Caco-2 (cell line): ENCODE results near the gene COIL. TPM values are rescaled to one million over a fixed set of nuclear protein-coding genes. Genes with fewer than 3 reads are reported as not detected.

Source experiments
- BruUV-seq: library from RNA; stranded (reverse); fragments of 400-500 nt; replicated peaks from 2 replicates; lab custom pipeline; 2021; lab: Mats Ljungman, UMichigan
- CTCF ChIA-PET: fragments of 300-600 bp; sonication (Branson Sonifier 250); formaldehyde crosslinking; loops from one replicate; lab custom pipeline; 2022; ENCODE audit warnings: antibody characterized with exemption; lab: Charles Lee
- POLR2A ChIA-PET: fragments of 300-600 bp; sonication (Branson Sonifier 250); formaldehyde crosslinking; loops from one replicate; lab custom pipeline; 2022; ENCODE audit warnings: antibody characterized with exemption; lab: Charles Lee
- DNase-seq, 2 experiments: peaks; one replicate each; pipeline versions ENCODE4 v3.0.0 to v3.0.0-alpha.2; 2020 to 2022
- H3K27me3 ChIP-seq: replicated peaks from 2 replicates; pipeline ENCODE4 v1.6.0; 2011; ENCODE audit warnings: low read length; ENCODE audit not compliant: control insufficient read depth, insufficient read depth
- H3K36me3 ChIP-seq: 2 replicates; pipeline ENCODE4 v1.5.1; 2011; ENCODE audit warnings: low read length; ENCODE audit not compliant: control insufficient read depth, insufficient read depth
- H3K4me1 ChIP-seq: fragments of 250-450 bp; sonication (Bioruptor Pico); 2 replicates; pipeline ENCODE4 v1.5.1; 2020; ENCODE audit warnings: mild to moderate bottlenecking
- H3K4me3 ChIP-seq: 2 replicates; pipeline ENCODE4 v1.5.1; 2011; ENCODE audit warnings: low read depth, mild to moderate bottlenecking, control low read depth, low read length
- H3K9me3 ChIP-seq: fragments of 250-450 bp; sonication (Bioruptor Pico); 2 replicates; pipeline ENCODE4 v1.5.1; 2020; ENCODE audit warnings: mild to moderate bottlenecking, moderate library complexity
- H3K27ac Mint-ChIP-seq: one replicate; pipeline ENCODE4 v1.8.0; 2022; ENCODE audit warnings: mixed read lengths; ENCODE audit not compliant: unreplicated experiment
- H3K27me3 Mint-ChIP-seq: one replicate; pipeline ENCODE4 v1.8.0; 2022; ENCODE audit warnings: mixed read lengths; ENCODE audit not compliant: insufficient read depth, unreplicated experiment
- H3K36me3 Mint-ChIP-seq: one replicate; pipeline ENCODE4 v1.8.0; 2022; ENCODE audit warnings: mild to moderate bottlenecking, mixed read lengths; ENCODE audit not compliant: insufficient read depth, unreplicated experiment
- H3K4me1 Mint-ChIP-seq: one replicate; pipeline ENCODE4 v1.8.0; 2022; ENCODE audit warnings: low read depth, mixed read lengths; ENCODE audit not compliant: unreplicated experiment
- H3K4me3 Mint-ChIP-seq: one replicate; pipeline ENCODE4 v1.8.0; 2022; ENCODE audit warnings: mild to moderate bottlenecking, moderate library complexity, mixed read lengths; ENCODE audit not compliant: unreplicated experiment
- H3K9me3 Mint-ChIP-seq: one replicate; pipeline ENCODE4 v1.8.0; 2022; ENCODE audit warnings: mixed read lengths; ENCODE audit not compliant: unreplicated experiment
- intact Hi-C: fragments of 100-400 bp; cut with micrococcal nuclease; formaldehyde crosslinking; loops from one replicate; pipeline ENCODE4 v1.10.0; 2022; ENCODE audit not compliant: unreplicated experiment
- total RNA-seq: library from RNA; stranded (reverse); gene quantifications from 2 replicates; pipeline ENCODE4 v1.2.3, GENCODE V29; 2022
- TF ChIP-seq, protein P1 (sequence below), 2 experiments: fragments of 200-600 bp in 1 of 2; IDR thresholded peaks; 1 replicate in 1 of 2; 2 replicates in 1 of 2; pipeline versions ENCODE4 v1.5.1 to v1.8.0; 2011 to 2022; ENCODE audit warnings: antibody characterized with exemption in 1 of 2, control low read depth in 1 of 2, inconsistent platforms in 1 of 2, low read depth in 1 of 2, low read length in 1 of 2, mild to moderate bottlenecking in 1 of 2, moderate library complexity in 1 of 2; ENCODE audit not compliant: insufficient read depth in 1 of 2, severe bottlenecking in 1 of 2, unreplicated experiment in 1 of 2

COIL gene
- total RNA-seq, 1 experiment from 2014 or later: 27.0 TPM

DNA sequence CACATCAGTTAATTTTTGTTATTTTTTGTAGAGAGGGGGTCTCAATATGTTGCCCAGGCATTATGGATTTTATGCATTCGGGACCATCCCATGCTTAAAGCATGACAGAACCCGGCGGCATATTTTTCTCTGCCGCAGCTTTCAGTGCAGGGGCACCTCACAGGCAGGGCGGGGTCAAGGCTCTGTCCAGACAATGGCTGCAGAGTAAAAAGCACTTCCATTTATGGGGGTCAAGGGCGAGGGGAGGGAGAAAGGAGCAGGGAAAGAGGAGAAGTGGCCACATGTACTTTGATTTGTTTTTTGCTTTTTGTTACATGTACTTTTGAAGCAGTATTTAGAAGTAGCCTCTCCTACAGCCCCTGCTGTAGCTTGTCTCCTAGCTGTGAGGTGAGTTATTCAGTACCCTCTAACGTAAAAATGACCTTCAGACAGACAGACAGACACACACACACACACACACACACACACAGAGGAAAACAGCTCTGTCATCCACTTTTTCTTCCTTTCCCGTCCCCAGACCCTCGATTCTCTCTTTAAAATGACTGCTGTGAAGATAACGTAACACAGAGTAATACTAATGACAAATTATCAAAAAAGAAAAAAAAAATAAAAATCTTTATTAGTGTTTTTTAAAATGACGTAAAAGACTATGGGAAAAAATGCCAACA is 16.2 kb upstream of the COIL start:
- DNase-seq: no peak
- POLR2A ChIA-PET: interaction anchor here (0.7 kb wide), 1 partner anchor 63 kb away, joined by 3 read pairs; the partner anchor contains the start of gene TRIM25
- peak overlapping the region; percentile 88 for H3K4me3 Mint-ChIP-seq
- Histone ChIP-seq H3K4me3 (no peak overlapping the region), H3K27me3 (no peaks in the 10 kb centered on the region), H3K9me3 (no peaks in the 10 kb centered on the region), H3K4me1 (peaks cover 17% of the 10 kb centered on the region), H3K36me3 (no peaks in the 10 kb centered on the region)
- no peaks in the 10 kb centered on the region for H3K9me3 Mint-ChIP-seq
- H3K36me3 Mint-ChIP-seq: peaks cover 6% of the 10 kb centered on the region
- no peaks in the 10 kb centered on the region for H3K27me3 Mint-ChIP-seq
- TF ChIP-seq, protein P1, sequence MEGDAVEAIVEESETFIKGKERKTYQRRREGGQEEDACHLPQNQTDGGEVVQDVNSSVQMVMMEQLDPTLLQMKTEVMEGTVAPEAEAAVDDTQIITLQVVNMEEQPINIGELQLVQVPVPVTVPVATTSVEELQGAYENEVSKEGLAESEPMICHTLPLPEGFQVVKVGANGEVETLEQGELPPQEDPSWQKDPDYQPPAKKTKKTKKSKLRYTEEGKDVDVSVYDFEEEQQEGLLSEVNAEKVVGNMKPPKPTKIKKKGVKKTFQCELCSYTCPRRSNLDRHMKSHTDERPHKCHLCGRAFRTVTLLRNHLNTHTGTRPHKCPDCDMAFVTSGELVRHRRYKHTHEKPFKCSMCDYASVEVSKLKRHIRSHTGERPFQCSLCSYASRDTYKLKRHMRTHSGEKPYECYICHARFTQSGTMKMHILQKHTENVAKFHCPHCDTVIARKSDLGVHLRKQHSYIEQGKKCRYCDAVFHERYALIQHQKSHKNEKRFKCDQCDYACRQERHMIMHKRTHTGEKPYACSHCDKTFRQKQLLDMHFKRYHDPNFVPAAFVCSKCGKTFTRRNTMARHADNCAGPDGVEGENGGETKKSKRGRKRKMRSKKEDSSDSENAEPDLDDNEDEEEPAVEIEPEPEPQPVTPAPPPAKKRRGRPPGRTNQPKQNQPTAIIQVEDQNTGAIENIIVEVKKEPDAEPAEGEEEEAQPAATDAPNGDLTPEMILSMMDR (IDR thresholded peaks at IDR 0.05; ENCODE audit: insufficient read depth in 1 of 2, low read depth in 1 of 2, low read length in 1 of 2, severe bottlenecking in 1 of 2, unreplicated experiment in 1 of 2): no peak
- CTCF ChIA-PET: no interaction called here
- H3K27ac Mint-ChIP-seq: peak overlapping the region; percentile 15
- H3K4me1 Mint-ChIP-seq: peaks cover 24% of the 10 kb centered on the region
- BruUV-seq: no TSS peak
- intact Hi-C loops: no loop called here

DNA sequence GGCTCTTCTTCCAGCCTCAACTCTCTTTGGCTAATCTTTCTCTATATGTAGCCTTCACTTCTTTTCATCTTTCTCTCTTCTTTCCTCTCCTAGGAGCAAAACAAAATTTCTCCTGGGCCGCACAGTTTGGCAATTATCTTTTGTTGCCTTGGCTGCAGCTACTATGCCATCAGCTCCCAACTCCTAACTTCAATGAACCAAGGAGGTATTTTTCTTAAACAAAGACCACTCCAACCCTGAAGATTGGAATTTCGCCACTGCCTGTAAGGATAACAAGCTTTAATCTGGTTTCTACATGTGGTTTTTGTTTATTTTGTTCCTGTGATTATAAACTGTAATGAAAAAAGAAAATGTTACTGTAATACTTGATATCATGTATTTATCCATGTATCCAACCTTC is 14.8 kb upstream of the COIL start:
- ChIA-PET POLR2A (no interaction called here), CTCF (no interaction called here)
- no peaks in the 10 kb centered on the region for H3K36me3 ChIP-seq
- no peaks in the 10 kb centered on the region for H3K27me3 ChIP-seq
- DNase-seq: no peak
- BruUV-seq: no TSS peak
- Mint-ChIP-seq H3K4me3 (no peak overlapping the region), H3K27ac (no peak overlapping the region), H3K9me3 (no peaks in the 10 kb centered on the region), H3K4me1 (peaks cover 26% of the 10 kb centered on the region), H3K36me3 (peaks cover 6% of the 10 kb centered on the region), H3K27me3 (no peaks in the 10 kb centered on the region)
- no peak overlapping the region for H3K4me3 ChIP-seq
- H3K9me3 ChIP-seq: no peaks in the 10 kb centered on the region
- intact Hi-C loops: no loop called here
- H3K4me1 ChIP-seq: peaks cover 21% of the 10 kb centered on the region
- TF ChIP-seq, protein P1 (IDR thresholded peaks at IDR 0.05; ENCODE audit: insufficient read depth in 1 of 2, low read depth in 1 of 2, low read length in 1 of 2, severe bottlenecking in 1 of 2, unreplicated experiment in 1 of 2): no peak

DNA sequence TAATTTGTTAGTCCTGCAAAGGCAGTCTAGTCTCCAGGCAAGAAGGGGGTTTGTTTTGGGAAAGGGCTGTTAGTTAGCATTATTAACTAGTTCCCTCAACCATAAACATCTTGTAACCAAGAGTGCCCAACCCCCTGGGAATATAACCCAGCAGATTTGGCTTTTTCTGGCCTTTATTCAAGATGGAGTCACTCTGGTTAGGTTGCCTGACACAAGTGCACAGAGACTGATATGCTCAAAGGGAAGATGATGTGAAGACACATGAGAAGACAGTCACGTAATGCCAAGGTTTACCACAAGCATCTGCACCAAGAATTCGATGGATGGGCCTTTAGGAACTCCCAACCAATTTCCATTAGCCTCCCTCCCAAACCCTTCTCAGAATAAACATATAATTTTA is 13.2 kb upstream of the COIL start:
- Mint-ChIP-seq H3K27ac (no peak overlapping the region), H3K4me1 (peaks cover 30% of the 10 kb centered on the region), H3K27me3 (no peaks in the 10 kb centered on the region), H3K9me3 (no peaks in the 10 kb centered on the region), H3K4me3 (no peak overlapping the region), H3K36me3 (peaks cover 6% of the 10 kb centered on the region)
- BruUV-seq: no TSS peak
- Histone ChIP-seq H3K4me3 (no peak overlapping the region), H3K4me1 (peaks cover 21% of the 10 kb centered on the region), H3K36me3 (no peaks in the 10 kb centered on the region), H3K27me3 (no peaks in the 10 kb centered on the region), H3K9me3 (no peaks in the 10 kb centered on the region)
- POLR2A ChIA-PET: no interaction called here
- TF ChIP-seq, protein P1 (IDR thresholded peaks at IDR 0.05; ENCODE audit: insufficient read depth in 1 of 2, low read depth in 1 of 2, low read length in 1 of 2, severe bottlenecking in 1 of 2, unreplicated experiment in 1 of 2): no peak
- CTCF ChIA-PET: no interaction called here
- no peak for DNase-seq
- intact Hi-C loops: no loop called here
